T-cell (primary cell): ENCODE data around the gene CEP112. TPM values are rescaled to one million over a fixed set of nuclear protein-coding genes. Genes with fewer than 3 reads are reported as not detected.

Experiments used
- ATAC-seq, 4 experiments: fragments of 200-7000 bp in 3 of 4; fragments of 150-1000 bp in 1 of 4; cut with Tn5 transposase; replicated peaks in 1 of 4; 1 replicate in 3 of 4; 2 replicates in 1 of 4; pipeline ENCODE4 v1.10.0; 2021; ENCODE audit warnings: moderate library complexity in 3 of 4, mild to moderate bottlenecking in 2 of 4, moderate number of reproducible peaks in 1 of 4
- CTCF ChIA-PET, 2 donors: fragments of 300-600 bp; sonication (Branson Sonifier 250); formaldehyde crosslinking; loops; one replicate each; lab custom pipeline; 2022; ENCODE audit warnings: antibody characterized with exemption in 2 of 2; lab: Charles Lee
- POLR2A ChIA-PET, 2 donors: fragments of 300-600 bp; sonication (Branson Sonifier 250); formaldehyde crosslinking; loops; one replicate each; lab custom pipeline; 2022; ENCODE audit warnings: antibody characterized with exemption in 2 of 2; lab: Charles Lee
- DNase-seq, 35 experiments: peaks; one replicate each; pipeline versions ENCODE4 v3.0.0 to v3.0.0-alpha.2; 2013 to 2023
- H3K27ac ChIP-seq: one replicate; pipeline ENCODE4 v1.5.1; 2013; ENCODE audit warnings: low read length
- H3K27me3 ChIP-seq, 2 experiments: replicated peaks in 1 of 2; 1 replicate in 1 of 2; 2 replicates in 1 of 2; pipeline versions ENCODE4 v1.6.1 to v1.7.0; 2013; ENCODE audit warnings: low read length in 1 of 2, mixed read lengths in 1 of 2; ENCODE audit not compliant: control insufficient read depth in 2 of 2, insufficient read depth in 2 of 2; ENCODE audit errors: extremely low read depth in 1 of 2
- H3K36me3 ChIP-seq, 2 donors: 1 replicate in 1 of 2; 2 replicates in 1 of 2; pipeline versions ENCODE4 v1.6.1 to v1.7.0; 2013; ENCODE audit warnings: low read length in 1 of 2; ENCODE audit not compliant: control insufficient read depth in 2 of 2, insufficient read depth in 1 of 2; ENCODE audit errors: extremely low read depth in 1 of 2
- H3K4me1 ChIP-seq, 2 experiments: 1 replicate in 1 of 2; 2 replicates in 1 of 2; pipeline versions ENCODE4 v1.6.1 to v1.7.0; 2013; ENCODE audit warnings: low read length in 2 of 2, mixed read lengths in 1 of 2; ENCODE audit not compliant: insufficient read depth in 2 of 2, control insufficient read depth in 1 of 2; ENCODE audit errors: extremely low read depth in 1 of 2
- H3K4me3 ChIP-seq, 2 donors: 1 replicate in 1 of 2; 2 replicates in 1 of 2; pipeline versions ENCODE4 v1.5.1 to v1.7.0; 2013; ENCODE audit warnings: mild to moderate bottlenecking in 2 of 2, low read length in 1 of 2, moderate library complexity in 1 of 2; ENCODE audit not compliant: control insufficient read depth in 1 of 2; ENCODE audit errors: extremely low read depth in 1 of 2
- H3K9me3 ChIP-seq: 2 replicates; pipeline ENCODE4 v1.7.0; 2013
- H3K27ac Mint-ChIP-seq, 2 donors: one replicate each; pipeline ENCODE4 v1.8.0; 2020 to 2021; ENCODE audit warnings: mild to moderate bottlenecking in 2 of 2, mixed read lengths in 2 of 2
- H3K27me3 Mint-ChIP-seq, 2 donors: one replicate each; pipeline ENCODE4 v1.8.0; 2021 to 2022; ENCODE audit warnings: mixed read lengths in 2 of 2
- H3K36me3 Mint-ChIP-seq: one replicate; pipeline ENCODE4 v1.8.0; 2021; ENCODE audit warnings: mixed read lengths
- H3K4me1 Mint-ChIP-seq, 3 donors: one replicate each; pipeline ENCODE4 v1.8.0; 2020 to 2022; ENCODE audit warnings: mixed read lengths in 3 of 3, mild to moderate bottlenecking in 1 of 3
- H3K4me3 Mint-ChIP-seq, 3 donors: one replicate each; pipeline ENCODE4 v1.8.0; 2020 to 2022; ENCODE audit warnings: mild to moderate bottlenecking in 3 of 3, mixed read lengths in 3 of 3, moderate library complexity in 3 of 3
- H3K9me3 Mint-ChIP-seq, 3 donors: one replicate each; pipeline ENCODE4 v1.8.0; 2020 to 2022; ENCODE audit warnings: mixed read lengths in 3 of 3
- WGBS: methylation state at CpG from one replicate; pipeline ENCODE4 v1.1.5; 2013; ENCODE audit warnings: missing lambda C conversion rate; ENCODE audit not compliant: insufficient coverage; 5-methylcytosine and 5-hydroxymethylcytosine counted together
- total RNA-seq, 35 experiments: library from RNA in 6 of 35; stranded (reverse) in 6 of 35; fragments of 120-200 nt in 1 of 35; gene quantifications; one replicate each; pipeline versions ENCODE4 v1.2.1 to v1.2.4 and lab custom pipeline; 2013 to 2026

The CEP112 gene
- total RNA-seq, 5 donors from 2014 or later (not counting 1 experiment from before 2014, with no cell fraction given), result 2.4 to 4.9 (median 4.5) TPM

DNA sequence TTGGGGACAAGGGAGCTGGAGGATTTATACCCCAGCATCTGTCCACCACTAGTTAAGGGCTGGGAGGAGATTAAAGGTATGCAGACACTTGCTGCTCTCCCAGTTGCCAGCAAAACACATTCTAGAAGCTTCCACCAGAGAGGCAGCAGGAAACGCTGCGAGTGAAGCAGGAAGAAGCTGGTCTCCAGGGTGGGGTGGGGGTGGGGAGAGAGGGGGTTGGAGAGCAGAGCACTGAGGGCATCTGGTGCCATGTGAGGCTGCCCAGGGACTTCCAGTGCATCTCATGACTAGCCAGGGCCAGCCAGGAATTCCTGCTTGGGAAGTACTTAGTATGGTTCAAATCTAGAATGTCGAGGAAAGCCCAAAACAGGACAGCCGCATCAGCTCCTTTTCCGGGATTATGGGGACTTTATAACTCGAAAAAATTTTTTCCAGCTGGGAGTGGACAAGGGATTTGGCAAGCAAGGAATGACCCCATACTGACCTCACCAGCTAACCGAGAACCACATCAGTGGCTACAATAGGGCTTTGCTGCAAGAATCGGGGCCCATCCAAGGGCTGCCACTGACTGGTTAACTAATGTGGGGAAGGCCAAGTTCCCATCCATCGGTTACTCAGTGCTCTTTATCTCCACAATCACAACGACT is 604.3 kb downstream of the CEP112 start:
- no CpG with 5 or more reads among the region's 10 CpGs for WGBS
- peak overlapping the region in 1 of 2 donors; percentile 37 for H3K27ac Mint-ChIP-seq
- no peak for ATAC-seq

DNA sequence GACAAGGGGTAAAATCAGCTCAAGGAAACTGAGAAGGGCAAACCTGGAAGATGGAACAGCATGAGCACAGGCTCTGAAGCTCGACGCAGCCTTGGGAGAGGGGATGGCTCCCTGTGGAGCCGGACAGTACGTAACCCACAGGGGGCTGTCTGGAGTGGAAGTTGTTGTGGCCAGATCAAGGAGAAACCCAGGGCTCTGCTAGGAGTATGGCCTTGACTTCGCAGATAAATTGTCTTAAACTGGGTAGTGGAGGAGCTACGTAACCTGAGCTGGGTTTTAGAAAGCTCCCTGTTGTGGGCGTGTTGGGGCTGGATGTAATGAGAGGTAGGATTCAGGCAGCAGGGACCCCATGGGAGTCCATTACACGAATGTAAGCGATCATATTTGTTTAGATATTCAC is 605.0 kb downstream of the CEP112 start:
- H3K4me3 Mint-ChIP-seq, result peak overlapping the region in 1 of 3 donors; percentile 8
- H3K4me1 Mint-ChIP-seq, result peaks cover 29 to 43% (median 42%) of the 10 kb centered on the region in 3 donors
- Histone ChIP-seq H3K27ac (no peak overlapping the region), H3K9me3 (no peaks in the 10 kb centered on the region), H3K36me3 (no peaks in the 10 kb centered on the region), H3K4me3 (no peak overlapping the region), H3K27me3 (no peaks in the 10 kb centered on the region), H3K4me1 (peaks cover 31 to 33% of the 10 kb centered on the region in 2 experiments)
- DNase-seq, result no peak
- ChIA-PET CTCF (no interaction called here), POLR2A (interaction anchor here in 1 of 2 donors (0.6 kb wide), 1 partner anchor 96 kb away, joined by 3 read pairs; no protein-coding TSS in a partner anchor)
- no peaks in the 10 kb centered on the region for H3K9me3 Mint-ChIP-seq
- ATAC-seq, result no peak
- 95% methylated on average over 5 of the region's 9 CpGs for WGBS
- H3K27me3 Mint-ChIP-seq, result no peaks in the 10 kb centered on the region
- H3K27ac Mint-ChIP-seq, result peak overlapping the region in 1 of 2 donors; percentile 37
- H3K36me3 Mint-ChIP-seq, result no peaks in the 10 kb centered on the region

More for the DNA sequence above, 604.3 kb downstream of the CEP112 start:
- no peak overlapping the region for H3K4me3 ChIP-seq
- H3K36me3 ChIP-seq, result no peaks in the 10 kb centered on the region
- CTCF ChIA-PET, result no interaction called here
- no peaks in the 10 kb centered on the region for H3K9me3 ChIP-seq
- Mint-ChIP-seq H3K4me3 (peak overlapping the region in 1 of 3 donors; percentile 8), H3K9me3 (no peaks in the 10 kb centered on the region), H3K27me3 (no peaks in the 10 kb centered on the region), H3K4me1 (peaks cover 30 to 42% (median 42%) of the 10 kb centered on the region in 3 donors), H3K36me3 (no peaks in the 10 kb centered on the region)
- peaks cover 0 to 6% of the 10 kb centered on the region in 2 experiments for H3K27me3 ChIP-seq
- no peak overlapping the region for H3K27ac ChIP-seq
- POLR2A ChIA-PET, result interaction anchor here in 1 of 2 donors (0.6 kb wide), 2 partner anchors 81 to 92 kb away, joined by 4 to 6 read pairs; no protein-coding TSS in a partner anchor
- H3K4me1 ChIP-seq, result peaks cover 31 to 38% of the 10 kb centered on the region in 2 experiments
- no peak for DNase-seq

Other genes with a start within 250 kb of the CEP112 start
- gene APOH, start 37.3 kb upstream of the CEP112 start, total RNA-seq, result 1 to 10 TPM in 3 of 5 donors, not detected in 2; 1.3 to 2.5 (median 2.0) TPM
- 100 to 1,000 TPM in 2 of 5 donors, 10 to 100 TPM in 3; 75.9 to 128 (median 82.0) TPM for gene PRKCA, start 110.5 kb upstream of the CEP112 start, total RNA-seq